Measurements from ENCODE around the gene PFKFB3.

GRCh38 chr10:6300106-6300783 is 97.5 kb downstream of the PFKFB3 start:
- TF ChIP-seq CTCF (IDR thresholded peaks at IDR 0.05; ENCODE audit: insufficient read depth, low read length, poor library complexity, severe bottlenecking) = no peak
- no peak for TF ChIP-seq EZH2phosphoT487 (conservative IDR thresholded peaks at IDR 0.05; ENCODE audit: low read length)

Data from SU-DHL-6 (cell line).